ENCODE measurements around the gene SCYGR1. TPM values are rescaled to one million over a fixed set of nuclear protein-coding genes. Genes with fewer than 3 reads are reported as not detected.

Gene SCYGR1
- total RNA-seq, 1 experiment from 2014 or later: not detected

DNA sequence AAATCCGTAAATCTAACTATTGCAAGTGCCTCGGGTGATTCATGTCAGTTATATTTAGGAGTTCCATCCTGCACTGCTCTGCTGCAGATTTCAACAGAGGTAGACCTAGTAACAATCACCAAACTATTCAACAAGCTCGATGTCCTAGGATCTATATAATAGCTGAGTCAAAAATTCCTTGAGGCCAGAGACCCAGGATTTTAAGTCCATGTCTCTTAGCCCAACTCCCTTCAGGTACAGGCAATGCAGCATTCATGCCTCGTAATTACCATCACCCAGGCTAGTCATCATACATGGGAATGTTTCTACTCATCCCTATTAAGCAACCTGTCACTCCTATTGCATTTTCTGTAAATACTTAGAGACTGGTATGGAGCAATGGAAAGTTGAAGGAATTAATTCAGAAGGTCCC, 9.4 kb downstream of the SCYGR1 start:
- intact Hi-C loops (cut with micrococcal nuclease; ENCODE audit: unreplicated experiment): no loop called here
- no peaks in the 10 kb centered on the region for H3K27me3 ChIP-seq (replicated peaks; ENCODE audit: control insufficient read depth, insufficient read depth, low read length)
- Mint-ChIP-seq H3K27ac (ENCODE audit: unreplicated experiment) (no peak overlapping the region), H3K36me3 (ENCODE audit: insufficient read depth, unreplicated experiment) (no peaks in the 10 kb centered on the region), H3K27me3 (ENCODE audit: insufficient read depth, unreplicated experiment) (no peaks in the 10 kb centered on the region), H3K4me1 (ENCODE audit: low read depth, unreplicated experiment) (peaks cover 24% of the 10 kb centered on the region), H3K9me3 (ENCODE audit: unreplicated experiment) (no peaks in the 10 kb centered on the region), H3K4me3 (ENCODE audit: unreplicated experiment) (no peak overlapping the region)
- no peak overlapping the region for H3K4me3 ChIP-seq (ENCODE audit: low read depth, low read length)
- no TSS peak for BruUV-seq (replicated peaks)
- TF ChIP-seq, protein P1, sequence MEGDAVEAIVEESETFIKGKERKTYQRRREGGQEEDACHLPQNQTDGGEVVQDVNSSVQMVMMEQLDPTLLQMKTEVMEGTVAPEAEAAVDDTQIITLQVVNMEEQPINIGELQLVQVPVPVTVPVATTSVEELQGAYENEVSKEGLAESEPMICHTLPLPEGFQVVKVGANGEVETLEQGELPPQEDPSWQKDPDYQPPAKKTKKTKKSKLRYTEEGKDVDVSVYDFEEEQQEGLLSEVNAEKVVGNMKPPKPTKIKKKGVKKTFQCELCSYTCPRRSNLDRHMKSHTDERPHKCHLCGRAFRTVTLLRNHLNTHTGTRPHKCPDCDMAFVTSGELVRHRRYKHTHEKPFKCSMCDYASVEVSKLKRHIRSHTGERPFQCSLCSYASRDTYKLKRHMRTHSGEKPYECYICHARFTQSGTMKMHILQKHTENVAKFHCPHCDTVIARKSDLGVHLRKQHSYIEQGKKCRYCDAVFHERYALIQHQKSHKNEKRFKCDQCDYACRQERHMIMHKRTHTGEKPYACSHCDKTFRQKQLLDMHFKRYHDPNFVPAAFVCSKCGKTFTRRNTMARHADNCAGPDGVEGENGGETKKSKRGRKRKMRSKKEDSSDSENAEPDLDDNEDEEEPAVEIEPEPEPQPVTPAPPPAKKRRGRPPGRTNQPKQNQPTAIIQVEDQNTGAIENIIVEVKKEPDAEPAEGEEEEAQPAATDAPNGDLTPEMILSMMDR (IDR thresholded peaks at IDR 0.05; ENCODE audit: insufficient read depth in 1 of 2, low read depth in 1 of 2, low read length in 1 of 2, severe bottlenecking in 1 of 2, unreplicated experiment in 1 of 2): no peak
- H3K36me3 ChIP-seq (ENCODE audit: control insufficient read depth, insufficient read depth, low read length): no peaks in the 10 kb centered on the region
- no peaks in the 10 kb centered on the region for H3K9me3 ChIP-seq
- ChIA-PET POLR2A (no interaction called here), CTCF (interaction anchor here (0.5 kb wide), 1 partner anchor 388 kb away, joined by 4 read pairs; no protein-coding TSS in a partner anchor)
- no peak for DNase-seq
- H3K4me1 ChIP-seq: peaks cover 16% of the 10 kb centered on the region

DNA sequence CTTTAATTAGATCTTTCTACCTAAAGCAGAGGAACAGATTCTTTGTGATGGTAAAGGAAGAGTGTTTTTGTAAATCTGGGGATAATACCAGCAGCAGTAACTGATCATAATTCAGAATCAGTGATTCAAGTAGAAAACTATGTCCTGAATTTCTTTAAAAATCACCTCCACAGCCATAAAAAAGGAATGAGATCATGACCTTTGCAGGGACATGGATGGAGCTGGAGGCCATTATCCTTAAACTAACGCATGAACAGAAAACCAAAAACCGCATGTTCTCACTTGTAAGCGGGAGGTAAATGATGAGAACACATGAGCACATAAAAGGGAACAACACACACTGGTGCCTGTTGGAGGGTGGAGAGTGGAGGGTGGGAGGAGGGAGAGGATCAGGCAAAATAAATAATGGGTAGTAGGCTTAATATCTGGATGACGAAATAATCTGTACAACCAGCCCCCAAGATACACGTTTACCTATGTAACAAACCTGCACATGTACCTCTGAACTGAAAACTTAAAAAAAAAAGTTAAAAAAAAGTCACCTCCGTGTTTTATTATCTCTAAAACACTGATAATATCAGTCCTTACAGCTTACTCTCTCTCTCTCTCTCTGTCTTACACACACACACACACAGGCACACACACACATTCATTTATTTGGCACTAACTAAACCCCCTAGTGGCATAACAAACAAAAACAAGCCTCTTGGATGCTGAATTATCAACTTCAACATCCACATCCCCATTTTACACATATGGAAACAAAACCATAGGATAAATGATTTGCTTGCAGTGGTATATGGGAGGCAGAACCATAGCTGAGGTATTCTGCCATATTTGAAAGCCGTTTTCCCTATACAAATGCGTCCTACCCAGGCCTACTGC, 10.0 kb downstream of the SCYGR1 start:
- Mint-ChIP-seq H3K4me1 (ENCODE audit: low read depth, unreplicated experiment) (peaks cover 24% of the 10 kb centered on the region), H3K36me3 (ENCODE audit: insufficient read depth, unreplicated experiment) (no peaks in the 10 kb centered on the region), H3K9me3 (ENCODE audit: unreplicated experiment) (no peaks in the 10 kb centered on the region), H3K27ac (ENCODE audit: unreplicated experiment) (no peak overlapping the region), H3K4me3 (ENCODE audit: unreplicated experiment) (no peak overlapping the region), H3K27me3 (ENCODE audit: insufficient read depth, unreplicated experiment) (no peaks in the 10 kb centered on the region)
- Histone ChIP-seq H3K4me3 (ENCODE audit: low read depth, low read length) (no peak overlapping the region), H3K36me3 (ENCODE audit: control insufficient read depth, insufficient read depth, low read length) (no peaks in the 10 kb centered on the region), H3K4me1 (peaks cover 16% of the 10 kb centered on the region), H3K9me3 (no peaks in the 10 kb centered on the region), H3K27me3 (replicated peaks; ENCODE audit: control insufficient read depth, insufficient read depth, low read length) (no peaks in the 10 kb centered on the region)
- TF ChIP-seq, protein P1 (IDR thresholded peaks at IDR 0.05; ENCODE audit: insufficient read depth in 1 of 2, low read depth in 1 of 2, low read length in 1 of 2, severe bottlenecking in 1 of 2, unreplicated experiment in 1 of 2): no peak
- ChIA-PET CTCF (no interaction called here), POLR2A (no interaction called here)
- no TSS peak for BruUV-seq (replicated peaks)
- intact Hi-C loops (cut with micrococcal nuclease; ENCODE audit: unreplicated experiment): loop anchor here (1.0 kb wide), 1 partner anchor 15 kb away; no protein-coding TSS in a partner anchor
- no peak for DNase-seq

DNA sequence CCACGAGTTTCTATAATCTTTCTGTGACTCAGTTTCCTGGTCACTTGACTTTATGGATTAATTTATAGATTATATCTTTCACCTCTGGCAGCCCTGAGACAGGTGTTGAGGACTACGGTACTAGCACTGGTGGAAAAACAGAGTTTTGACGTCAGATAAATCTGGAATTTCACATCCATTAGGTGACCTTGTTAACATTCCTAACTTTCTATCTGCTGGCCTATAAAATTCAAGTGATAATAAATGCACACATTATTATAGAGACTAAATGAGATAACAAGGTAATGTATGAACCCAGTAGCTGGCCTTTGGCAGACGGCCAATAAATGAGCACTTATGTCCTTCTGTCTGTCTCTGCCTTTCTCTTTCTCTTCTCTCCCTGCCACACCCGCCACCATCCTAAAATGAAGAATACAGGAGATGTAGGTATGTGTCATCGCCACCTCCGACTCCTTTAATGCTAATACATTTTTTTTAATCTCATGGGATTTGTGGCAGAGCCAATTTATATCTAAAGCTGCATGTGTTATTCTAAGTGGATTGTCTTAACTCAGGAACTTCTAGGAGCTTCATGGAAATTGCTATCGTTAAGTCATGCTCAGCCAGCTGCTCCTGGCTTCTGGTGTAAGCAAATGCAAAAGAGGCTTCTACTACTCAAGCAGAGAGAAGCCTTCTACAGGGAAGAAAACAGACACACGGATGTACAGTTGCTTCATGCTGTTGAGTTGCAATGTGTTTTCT, 10.9 kb downstream of the SCYGR1 start:
- Mint-ChIP-seq H3K4me1 (ENCODE audit: low read depth, unreplicated experiment) (peaks cover 24% of the 10 kb centered on the region), H3K36me3 (ENCODE audit: insufficient read depth, unreplicated experiment) (no peaks in the 10 kb centered on the region), H3K4me3 (ENCODE audit: unreplicated experiment) (no peak overlapping the region), H3K27me3 (ENCODE audit: insufficient read depth, unreplicated experiment) (no peaks in the 10 kb centered on the region), H3K9me3 (ENCODE audit: unreplicated experiment) (no peaks in the 10 kb centered on the region), H3K27ac (ENCODE audit: unreplicated experiment) (no peak overlapping the region)
- Histone ChIP-seq H3K4me1 (peaks cover 16% of the 10 kb centered on the region), H3K9me3 (no peaks in the 10 kb centered on the region), H3K4me3 (ENCODE audit: low read depth, low read length) (no peak overlapping the region), H3K36me3 (ENCODE audit: control insufficient read depth, insufficient read depth, low read length) (no peaks in the 10 kb centered on the region), H3K27me3 (replicated peaks; ENCODE audit: control insufficient read depth, insufficient read depth, low read length) (no peaks in the 10 kb centered on the region)
- TF ChIP-seq, protein P1 (IDR thresholded peaks at IDR 0.05; ENCODE audit: insufficient read depth in 1 of 2, low read depth in 1 of 2, low read length in 1 of 2, severe bottlenecking in 1 of 2, unreplicated experiment in 1 of 2): no peak
- POLR2A ChIA-PET: no interaction called here
- intact Hi-C loops (cut with micrococcal nuclease; ENCODE audit: unreplicated experiment): loop anchor here (1.0 kb wide), 1 partner anchor 15 kb away; no protein-coding TSS in a partner anchor
- CTCF ChIA-PET: no interaction called here
- DNase-seq: no peak
- no TSS peak for BruUV-seq (replicated peaks)
